SK-N-SH (cell line): ENCODE measurements around the gene BAHCC1. TPM values are rescaled to one million over a fixed set of nuclear protein-coding genes. Genes with fewer than 3 reads are reported as not detected.

Source experiments
- CTCF ChIA-PET: fragments of 300-600, 350-600 bp; formaldehyde crosslinking; extraction: SDS; loops from one replicate; lab custom pipeline; 2021; lab: Yijun Ruan, JAX
- POLR2A ChIA-PET: fragments of 350-600 bp; sonication (Branson Sonifier 250); formaldehyde crosslinking; extraction: SDS; loops from one replicate; lab custom pipeline; 2020; ENCODE audit warnings: antibody characterized with exemption, inconsistent platforms; lab: Yijun Ruan, JAX
- DNase-seq: peaks from one replicate; pipeline ENCODE4 v3.0.0; 2012
- H2AFZ ChIP-seq: fragments of 200-600 bp; sonication (generic); 2 replicates; pipeline ENCODE4 v1.8.1; 2016; ENCODE audit warnings: antibody characterized with exemption, mild to moderate bottlenecking, low read depth
- H3F3A ChIP-seq: fragments of 200-600 bp; sonication (generic); replicated peaks from 2 replicates; pipeline ENCODE3; 2016; ENCODE audit warnings: antibody characterized with exemption, mild to moderate bottlenecking; ENCODE audit not compliant: insufficient read depth
- H3K27ac ChIP-seq, 2 experiments: fragments of 200-500 bp in 1 of 2; fragments of 200-600 bp in 1 of 2; sonication (Bioruptor generic) in 1 of 2; sonication (generic), shearing (Covaris generic) in 1 of 2; 2 replicates each; pipeline versions ENCODE4 v1.5.1 to v1.6.1; 2014 to 2016; ENCODE audit warnings: low read depth in 2 of 2, inconsistent platforms in 1 of 2, low read length in 1 of 2, mild to moderate bottlenecking in 1 of 2, mixed read lengths in 1 of 2
- H3K27me3 ChIP-seq: fragments of 200-600 bp; sonication (generic), shearing (Covaris generic); 2 replicates; pipeline ENCODE4 v1.6.1; 2016; ENCODE audit warnings: mixed run types; ENCODE audit not compliant: insufficient read depth
- H3K36me3 ChIP-seq, 2 experiments: fragments of 200-500 bp in 1 of 2; fragments of 200-600 bp in 1 of 2; sonication (Bioruptor generic) in 1 of 2; sonication (generic) in 1 of 2; replicated peaks in 1 of 2; 2 replicates each; pipeline versions ENCODE3 to v1.5.1; 2014 to 2016; ENCODE audit warnings: low read length in 1 of 2, mild to moderate bottlenecking in 1 of 2; ENCODE audit not compliant: insufficient read depth in 2 of 2, control insufficient read depth in 1 of 2
- H3K4me1 ChIP-seq, 2 experiments: fragments of 200-500 bp in 1 of 2; fragments of 200-600 bp in 1 of 2; sonication (Bioruptor generic) in 1 of 2; sonication (generic), shearing (Covaris generic) in 1 of 2; 2 replicates each; pipeline versions ENCODE4 v1.5.1 to v1.6.1; 2014 to 2016; ENCODE audit warnings: low read depth in 1 of 2, low read length in 1 of 2, mixed run types in 1 of 2; ENCODE audit not compliant: insufficient read depth in 2 of 2, control insufficient read depth in 1 of 2
- H3K4me2 ChIP-seq: fragments of 200-600 bp; sonication (generic), shearing (Covaris generic); 2 replicates; pipeline ENCODE4 v1.6.1; 2017; ENCODE audit warnings: mixed run types
- H3K4me3 ChIP-seq, 2 experiments: fragments of 200-500 bp in 1 of 2; fragments of 200-600 bp in 1 of 2; sonication (Bioruptor generic) in 1 of 2; sonication (generic), shearing (Covaris generic) in 1 of 2; 2 replicates each; pipeline versions ENCODE4 v1.5.1 to v1.8.1; 2014 to 2016; ENCODE audit warnings: low read depth in 2 of 2, inconsistent platforms in 1 of 2, low read length in 1 of 2, mild to moderate bottlenecking in 1 of 2, mixed read lengths in 1 of 2, moderate library complexity in 1 of 2
- H3K79me2 ChIP-seq: fragments of 200-600 bp; sonication (generic); 2 replicates; pipeline ENCODE4 v1.8.1; 2017; ENCODE audit warnings: mild to moderate bottlenecking; ENCODE audit not compliant: insufficient read depth
- H3K9ac ChIP-seq: fragments of 200-600 bp; sonication (generic); 2 replicates; pipeline ENCODE4 v1.6.1; 2017; ENCODE audit warnings: mixed run types
- H3K9me2 ChIP-seq: fragments of 200-600 bp; sonication (generic); 2 replicates; pipeline ENCODE4 v1.6.1; 2017; ENCODE audit warnings: mixed run types
- H3K9me3 ChIP-seq: fragments of 200-600 bp; sonication (generic); 2 replicates; pipeline ENCODE4 v1.6.1; 2017; ENCODE audit warnings: mixed run types, mild to moderate bottlenecking, moderate library complexity
- H4K20me1 ChIP-seq: fragments of 200-600 bp; sonication (generic); 2 replicates; pipeline ENCODE4 v1.6.1; 2017; ENCODE audit warnings: mild to moderate bottlenecking, mixed run types; ENCODE audit not compliant: insufficient read depth
- CHD2 ChIP-seq: fragments of 150-350 bp; IDR thresholded peaks from 2 replicates; pipeline ENCODE4 v1.6.1; 2018; ENCODE audit warnings: low read length; ENCODE audit not compliant: partially characterized antibody
- EP300 ChIP-seq, 2 experiments: IDR thresholded peaks; 2 replicates each; pipeline versions ENCODE4 v1.4.0 to v1.6.1; 2012; ENCODE audit warnings: borderline replicate concordance in 1 of 2, low read depth in 1 of 2, low read length in 1 of 2
- FOSL2 ChIP-seq: IDR thresholded peaks from 2 replicates; pipeline ENCODE4 v1.4.0; 2012; ENCODE audit warnings: low read depth, mild to moderate bottlenecking, moderate library complexity, borderline replicate concordance
- FOXJ3 ChIP-seq: sonication (generic); formaldehyde crosslinking; IDR thresholded peaks from 2 replicates; pipeline ENCODE4 v1.5.1; 2020; ENCODE audit warnings: mild to moderate bottlenecking, missing genetic modification reagents
- FOXM1 ChIP-seq: IDR thresholded peaks from 2 replicates; pipeline ENCODE4 v1.4.0; 2012; ENCODE audit warnings: low read depth, mild to moderate bottlenecking
- MXI1 ChIP-seq: IDR thresholded peaks from 2 replicates; pipeline ENCODE4 v1.6.1; 2012; ENCODE audit warnings: mild to moderate bottlenecking, low read depth, low read length, improper control_type of control experiment
- NFIC ChIP-seq: IDR thresholded peaks from 2 replicates; pipeline ENCODE4 v1.4.0; 2012; ENCODE audit warnings: borderline replicate concordance
- POLR2AphosphoS5 ChIP-seq: IDR thresholded peaks from 2 replicates; pipeline ENCODE4 v1.6.1; 2012; ENCODE audit warnings: low read depth, low read length
- RAD21 ChIP-seq: IDR thresholded peaks from 2 replicates; pipeline ENCODE4 v1.6.1; 2012; ENCODE audit warnings: mild to moderate bottlenecking, low read length
- RCOR1 ChIP-seq: fragments of 150-350 bp; IDR thresholded peaks from 2 replicates; pipeline ENCODE4 v1.6.1; 2017; ENCODE audit warnings: antibody characterized with exemption, low read length
- RFX5 ChIP-seq: IDR thresholded peaks from 2 replicates; pipeline ENCODE4 v1.6.1; 2012; ENCODE audit warnings: mild to moderate bottlenecking, improper control_type of control experiment, low read length
- SMC3 ChIP-seq: IDR thresholded peaks from 2 replicates; pipeline ENCODE4 v1.6.1; 2012; ENCODE audit warnings: low read depth, low read length, improper control_type of control experiment
- USF1 ChIP-seq: IDR thresholded peaks from 2 replicates; pipeline ENCODE4 v1.4.0; 2012; ENCODE audit warnings: low read depth, borderline replicate concordance
- YY1 ChIP-seq: IDR thresholded peaks from 2 replicates; pipeline ENCODE4 v1.4.0; 2012; ENCODE audit warnings: low read depth, mild to moderate bottlenecking
- WGBS: methylation state at CpG from one replicate; pipeline ENCODE4 v1.1.6; 2017; ENCODE audit warnings: low lambda C conversion rate; 5-methylcytosine and 5-hydroxymethylcytosine counted together
- polyA plus RNA-seq, 3 experiments: library from polyadenylated mRNA; depleted of rRNA; stranded (reverse); fragments of >200 nt; gene quantifications; 2 replicates each; pipeline ENCODE4 v1.2.3, GENCODE V29; 2012
- TF ChIP-seq, protein P1 (sequence below): fragments of 150-350 bp; IDR thresholded peaks from 2 replicates; pipeline ENCODE4 v1.6.1; 2016; ENCODE audit warnings: mild to moderate bottlenecking, low read depth, low read length
- TF ChIP-seq, protein P2 (sequence below): IDR thresholded peaks from 2 replicates; pipeline ENCODE4 v1.4.0; 2012; ENCODE audit warnings: low read depth, borderline replicate concordance

The BAHCC1 gene
- polyA plus RNA-seq, 1 of the 3 experiments (the other 2 are of a cell fraction): 6.4 TPM

DNA sequence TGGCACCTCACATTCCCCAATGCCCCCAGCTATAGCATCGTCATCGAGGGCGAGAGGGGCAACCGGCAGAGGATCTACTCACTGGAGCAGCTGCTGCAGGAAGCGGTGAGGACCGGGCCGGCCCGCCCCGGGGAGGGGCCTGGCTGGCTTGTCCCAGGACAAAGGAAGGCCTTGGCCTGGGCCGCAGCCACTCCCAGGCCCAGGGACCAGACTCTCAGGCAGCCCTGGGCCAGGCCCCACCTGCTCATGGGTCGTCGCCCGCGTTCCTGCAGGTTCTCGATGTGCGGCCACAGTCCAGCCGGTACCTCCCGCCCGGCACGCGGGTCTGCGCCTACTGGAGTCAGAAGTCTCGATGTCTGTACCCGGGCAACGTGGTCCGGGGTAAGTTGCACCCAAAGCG lies 64.0 kb downstream of the BAHCC1 start:
- Histone ChIP-seq H3F3A (no peaks in the 10 kb centered on the region), H3K9ac (no peak overlapping the region), H3K4me1 (peaks cover 0 to 10% of the 10 kb centered on the region in 2 experiments; a peak in 1 of 4 replicates), H3K4me2 (no peak overlapping the region), H4K20me1 (no peaks in the 10 kb centered on the region), H3K27me3 (no peaks in the 10 kb centered on the region), H3K36me3 (no peaks in the 10 kb centered on the region), H3K9me2 (no peaks in the 10 kb centered on the region), H2AFZ (no peak overlapping the region), H3K79me2 (no peaks in the 10 kb centered on the region), H3K27ac (no peak overlapping the region), H3K9me3 (no peaks in the 10 kb centered on the region), H3K4me3 (no peak overlapping the region)
- no peak for DNase-seq
- CTCF ChIA-PET: interaction anchor here (1.4 to 5.1 kb wide), 3 partner anchors 13 to 206 kb away, joined by 4 to 46 read pairs (median 5); no protein-coding TSS in a partner anchor
- POLR2A ChIA-PET: no interaction called here
- TF ChIP-seq RAD21: no peak
- TF ChIP-seq FOSL2: no peak
- TF ChIP-seq FOXJ3 (CRISPR knock-in tag): no peak
- no peak for TF ChIP-seq USF1
- TF ChIP-seq YY1: no peak
- TF ChIP-seq MXI1: no peak
- TF ChIP-seq, protein P1, sequence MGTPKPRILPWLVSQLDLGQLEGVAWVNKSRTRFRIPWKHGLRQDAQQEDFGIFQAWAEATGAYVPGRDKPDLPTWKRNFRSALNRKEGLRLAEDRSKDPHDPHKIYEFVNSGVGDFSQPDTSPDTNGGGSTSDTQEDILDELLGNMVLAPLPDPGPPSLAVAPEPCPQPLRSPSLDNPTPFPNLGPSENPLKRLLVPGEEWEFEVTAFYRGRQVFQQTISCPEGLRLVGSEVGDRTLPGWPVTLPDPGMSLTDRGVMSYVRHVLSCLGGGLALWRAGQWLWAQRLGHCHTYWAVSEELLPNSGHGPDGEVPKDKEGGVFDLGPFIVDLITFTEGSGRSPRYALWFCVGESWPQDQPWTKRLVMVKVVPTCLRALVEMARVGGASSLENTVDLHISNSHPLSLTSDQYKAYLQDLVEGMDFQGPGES: no peak
- no peak for TF ChIP-seq CHD2
- TF ChIP-seq POLR2AphosphoS5: no peak
- TF ChIP-seq, protein P2, sequence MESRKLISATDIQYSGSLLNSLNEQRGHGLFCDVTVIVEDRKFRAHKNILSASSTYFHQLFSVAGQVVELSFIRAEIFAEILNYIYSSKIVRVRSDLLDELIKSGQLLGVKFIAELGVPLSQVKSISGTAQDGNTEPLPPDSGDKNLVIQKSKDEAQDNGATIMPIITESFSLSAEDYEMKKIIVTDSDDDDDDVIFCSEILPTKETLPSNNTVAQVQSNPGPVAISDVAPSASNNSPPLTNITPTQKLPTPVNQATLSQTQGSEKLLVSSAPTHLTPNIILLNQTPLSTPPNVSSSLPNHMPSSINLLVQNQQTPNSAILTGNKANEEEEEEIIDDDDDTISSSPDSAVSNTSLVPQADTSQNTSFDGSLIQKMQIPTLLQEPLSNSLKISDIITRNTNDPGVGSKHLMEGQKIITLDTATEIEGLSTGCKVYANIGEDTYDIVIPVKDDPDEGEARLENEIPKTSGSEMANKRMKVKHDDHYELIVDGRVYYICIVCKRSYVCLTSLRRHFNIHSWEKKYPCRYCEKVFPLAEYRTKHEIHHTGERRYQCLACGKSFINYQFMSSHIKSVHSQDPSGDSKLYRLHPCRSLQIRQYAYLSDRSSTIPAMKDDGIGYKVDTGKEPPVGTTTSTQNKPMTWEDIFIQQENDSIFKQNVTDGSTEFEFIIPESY: no peak
- TF ChIP-seq FOXM1: no peak
- 98% methylated on average over 13 of the region's 27 CpGs for WGBS

DNA sequence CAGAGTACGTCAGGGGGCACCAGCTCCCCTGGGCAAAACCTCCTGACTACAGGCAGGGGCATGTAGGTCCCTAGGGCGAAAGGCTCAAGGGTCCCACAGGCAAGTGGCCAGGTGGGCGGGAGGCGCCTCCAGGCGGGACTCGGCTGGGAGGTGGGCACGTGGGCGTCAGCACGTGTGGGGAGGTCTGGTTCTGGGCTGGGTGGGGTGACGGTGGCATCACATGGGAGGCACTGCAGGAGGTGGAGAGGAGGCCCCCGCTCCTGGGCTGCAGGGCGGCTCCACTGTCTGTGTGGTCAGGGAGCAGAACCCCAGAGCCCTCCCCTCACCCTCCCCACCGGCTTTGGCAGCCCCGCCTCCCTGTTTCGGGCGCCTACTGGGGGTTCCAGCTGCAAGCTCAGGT lies 64.6 kb downstream of the BAHCC1 start:
- no peaks in the 10 kb centered on the region for H4K20me1 ChIP-seq
- no peaks in the 10 kb centered on the region for H3K79me2 ChIP-seq
- 87% methylated on average over 9 of the region's 16 CpGs for WGBS
- H3K4me2 ChIP-seq: no peak overlapping the region
- H3K4me1 ChIP-seq: peaks cover 0 to 10% of the 10 kb centered on the region in 2 experiments; a peak in 1 of 4 replicates
- no peak overlapping the region for H3K4me3 ChIP-seq
- POLR2A ChIA-PET: no interaction called here
- H3K9me3 ChIP-seq: no peaks in the 10 kb centered on the region
- DNase-seq: no peak
- no peaks in the 10 kb centered on the region for H3K27me3 ChIP-seq
- H3K36me3 ChIP-seq: no peaks in the 10 kb centered on the region
- TF ChIP-seq RAD21 (no peak), USF1 (no peak), SMC3 (no peak), NFIC (no peak), FOXJ3 (CRISPR knock-in tag) (no peak), RFX5 (no peak), POLR2AphosphoS5 (no peak), EP300 (IDR thresholded peaks at IDR 0.05; ENCODE audit: borderline replicate concordance in 1 of 2, low read depth in 1 of 2, low read length in 1 of 2) (no peak), RCOR1 (no peak)
- TF ChIP-seq, all 33 proteins: peak for 0
- Histone ChIP-seq H3K27ac (no peak overlapping the region), H2AFZ (no peak overlapping the region), H3F3A (no peaks in the 10 kb centered on the region), H3K9ac (no peak overlapping the region), H3K9me2 (no peaks in the 10 kb centered on the region)
- CTCF ChIA-PET: interaction anchor here (0.9 to 5.1 kb wide), 4 partner anchors 17 to 201 kb away, joined by 3 to 46 read pairs (median 6); no protein-coding TSS in a partner anchor
